Neuron (in vitro differentiated cells): Measurements from ENCODE around the gene WDR70.

Source experiments
- H2AFZ ChIP-seq: one replicate; pipeline ENCODE4 v1.6.1; 2013; ENCODE audit warnings: low read depth, mild to moderate bottlenecking, inconsistent platforms, low read length, moderate library complexity
- H3K27me3 ChIP-seq: one replicate; pipeline ENCODE4 v1.6.1; 2013; ENCODE audit warnings: low read length; ENCODE audit not compliant: insufficient read depth
- H3K36me3 ChIP-seq: one replicate; pipeline ENCODE4 v1.6.1; 2013; ENCODE audit warnings: low read length; ENCODE audit not compliant: insufficient read depth
- H3K4me1 ChIP-seq: one replicate; pipeline ENCODE4 v1.6.1; 2013; ENCODE audit warnings: low read length; ENCODE audit not compliant: insufficient read depth
- H3K4me3 ChIP-seq: 2 replicates; pipeline ENCODE4 v1.5.1; 2013; ENCODE audit warnings: mild to moderate bottlenecking, low read length, moderate library complexity
- H3K9me3 ChIP-seq: one replicate; pipeline ENCODE4 v1.6.1; 2013; ENCODE audit warnings: low read length

WDR70 gene

GRCh38 chr5:37658440-37658839 is 279.3 kb downstream of the WDR70 start:
- Histone ChIP-seq H3K9me3 (no peaks in the 10 kb centered on the region), H3K4me1 (no peaks in the 10 kb centered on the region), H3K36me3 (no peaks in the 10 kb centered on the region), H3K4me3 (no peak overlapping the region), H2AFZ (no peak overlapping the region), H3K27me3 (no peaks in the 10 kb centered on the region)

DNA sequence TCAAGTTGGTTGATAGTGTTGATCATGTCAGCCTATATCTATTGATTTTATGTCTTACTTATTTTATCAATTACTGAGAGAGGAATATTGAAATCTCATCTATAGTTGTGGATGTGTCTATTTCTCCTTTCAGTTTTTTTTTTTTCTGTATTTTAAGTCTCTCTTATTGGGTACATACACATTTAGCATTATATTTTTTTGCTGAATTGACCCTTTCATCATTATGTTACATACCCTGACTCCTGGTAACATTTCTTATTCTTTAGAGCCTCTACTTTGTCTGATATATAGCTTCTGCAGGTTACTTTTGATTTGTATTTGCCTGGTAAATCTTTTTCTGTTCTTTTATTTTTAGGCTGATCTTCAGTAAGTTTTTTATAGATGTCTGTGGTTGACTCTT is 281.2 kb downstream of the WDR70 start:
- Histone ChIP-seq H3K4me1 (no peaks in the 10 kb centered on the region), H3K27me3 (no peaks in the 10 kb centered on the region), H3K9me3 (no peaks in the 10 kb centered on the region), H3K36me3 (no peaks in the 10 kb centered on the region), H2AFZ (no peak overlapping the region), H3K4me3 (no peak overlapping the region)

GRCh38 chr5:37661227-37661920 is 282.3 kb downstream of the WDR70 start:
- Histone ChIP-seq H3K4me1 (no peaks in the 10 kb centered on the region), H3K27me3 (no peaks in the 10 kb centered on the region), H3K4me3 (no peak overlapping the region), H2AFZ (no peak overlapping the region), H3K9me3 (no peaks in the 10 kb centered on the region), H3K36me3 (no peaks in the 10 kb centered on the region)

GRCh38 chr5:37661951-37662350 is 282.8 kb downstream of the WDR70 start:
- Histone ChIP-seq H3K9me3 (no peaks in the 10 kb centered on the region), H3K4me3 (no peak overlapping the region), H2AFZ (no peak overlapping the region), H3K4me1 (no peaks in the 10 kb centered on the region), H3K27me3 (no peaks in the 10 kb centered on the region), H3K36me3 (no peaks in the 10 kb centered on the region)

DNA sequence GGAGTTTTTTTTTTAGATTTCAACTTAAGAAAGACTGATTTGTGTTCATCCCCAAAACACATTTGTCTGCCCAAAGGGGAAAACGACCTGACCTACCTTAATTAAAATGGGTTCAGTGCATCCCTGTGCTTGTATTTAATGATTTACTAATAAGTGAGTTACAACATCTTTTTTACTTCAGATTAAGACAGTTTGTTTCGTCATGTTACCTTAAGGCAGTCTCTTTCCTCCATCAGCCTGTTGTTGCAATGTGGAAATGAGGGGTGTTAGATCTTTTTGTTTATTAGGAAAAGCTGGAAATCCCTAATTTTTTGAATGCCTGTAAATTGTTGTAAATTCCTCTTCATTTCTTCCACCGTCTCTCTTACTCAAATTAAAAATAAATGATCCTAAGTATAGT is 283.2 kb downstream of the WDR70 start:
- Histone ChIP-seq H3K36me3 (no peaks in the 10 kb centered on the region), H3K9me3 (no peaks in the 10 kb centered on the region), H2AFZ (no peak overlapping the region), H3K27me3 (no peaks in the 10 kb centered on the region), H3K4me1 (no peaks in the 10 kb centered on the region), H3K4me3 (no peak overlapping the region)

GRCh38 chr5:37662789-37663485 is 283.8 kb downstream of the WDR70 start:
- no peaks in the 10 kb centered on the region for H3K9me3 ChIP-seq
- H3K4me3 ChIP-seq = no peak overlapping the region
- no peaks in the 10 kb centered on the region for H3K36me3 ChIP-seq

GRCh38 chr5:37663538-37663937 is 284.4 kb downstream of the WDR70 start:
- Histone ChIP-seq H3K36me3 (no peaks in the 10 kb centered on the region), H3K4me3 (no peak overlapping the region), H2AFZ (no peak overlapping the region), H3K27me3 (no peaks in the 10 kb centered on the region), H3K4me1 (no peaks in the 10 kb centered on the region), H3K9me3 (no peaks in the 10 kb centered on the region)

More at GRCh38 chr5:37662789-37663485, 283.8 kb downstream of the WDR70 start:
- Histone ChIP-seq H3K4me1 (no peaks in the 10 kb centered on the region), H2AFZ (no peak overlapping the region), H3K27me3 (no peaks in the 10 kb centered on the region)

- Histone ChIP-seq H3K27me3 (no peaks in the 10 kb centered on the region), H3K4me1 (no peaks in the 10 kb centered on the region), H2AFZ (no peak overlapping the region), H3K4me3 (no peak overlapping the region), H3K36me3 (no peaks in the 10 kb centered on the region), H3K9me3 (no peaks in the 10 kb centered on the region)
Measured at GRCh38 chr5:37664551-37664950, 285.4 kb downstream of the WDR70 start.

DNA sequence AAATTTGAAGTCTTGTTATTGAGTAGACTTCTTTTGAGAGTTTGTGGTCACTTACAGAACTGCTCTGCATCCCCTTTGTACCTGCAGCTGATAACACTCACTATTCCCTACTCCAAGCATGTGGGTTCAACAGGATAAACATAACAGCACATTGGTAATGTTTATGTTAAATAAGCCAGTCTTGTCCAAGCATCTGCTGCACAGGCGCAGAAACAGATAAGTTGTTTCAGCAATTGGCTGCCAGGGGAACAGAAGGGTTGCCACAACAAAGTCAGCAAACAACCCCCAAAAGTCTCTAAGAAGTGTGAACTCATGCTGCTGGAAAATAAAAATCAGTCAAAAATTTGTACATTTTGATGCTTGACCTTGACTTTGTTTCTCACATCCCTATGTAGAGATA is 286.2 kb downstream of the WDR70 start:
- H3K4me3 ChIP-seq = no peak overlapping the region
- no peaks in the 10 kb centered on the region for H3K36me3 ChIP-seq
- no peak overlapping the region for H2AFZ ChIP-seq
- H3K27me3 ChIP-seq = no peaks in the 10 kb centered on the region
- no peaks in the 10 kb centered on the region for H3K4me1 ChIP-seq
- no peaks in the 10 kb centered on the region for H3K9me3 ChIP-seq

GRCh38 chr5:37665889-37666288 is 286.8 kb downstream of the WDR70 start:
- Histone ChIP-seq H3K36me3 (no peaks in the 10 kb centered on the region), H3K27me3 (no peaks in the 10 kb centered on the region), H3K9me3 (no peaks in the 10 kb centered on the region), H3K4me3 (no peak overlapping the region), H2AFZ (no peak overlapping the region), H3K4me1 (no peaks in the 10 kb centered on the region)

DNA sequence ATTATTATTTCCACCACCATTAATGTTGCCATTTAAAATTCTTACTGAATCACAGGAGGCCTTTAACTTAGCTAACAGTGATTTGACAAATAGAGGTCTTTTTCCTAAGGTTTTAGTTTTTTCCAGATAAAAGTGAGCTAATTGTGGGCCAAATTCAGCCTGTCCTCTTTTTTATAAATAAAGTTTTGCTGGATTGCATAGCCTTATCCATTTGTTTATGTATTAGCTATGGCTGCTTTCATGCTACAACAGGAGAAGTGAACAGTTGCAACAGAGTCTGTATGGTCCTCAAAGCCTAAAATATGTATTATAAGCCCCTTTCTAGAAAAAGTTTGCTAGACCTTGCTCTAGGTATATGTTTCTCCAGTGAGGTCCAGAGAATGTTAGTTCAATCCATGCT is 288.3 kb downstream of the WDR70 start:
- Histone ChIP-seq H3K27me3 (no peaks in the 10 kb centered on the region), H3K36me3 (no peaks in the 10 kb centered on the region), H2AFZ (no peak overlapping the region), H3K4me1 (no peaks in the 10 kb centered on the region), H3K9me3 (no peaks in the 10 kb centered on the region), H3K4me3 (no peak overlapping the region)

GRCh38 chr5:37667846-37668245 is 288.7 kb downstream of the WDR70 start:
- no peaks in the 10 kb centered on the region for H3K9me3 ChIP-seq
- no peaks in the 10 kb centered on the region for H3K36me3 ChIP-seq
- H3K4me1 ChIP-seq = no peaks in the 10 kb centered on the region
- H3K27me3 ChIP-seq = no peaks in the 10 kb centered on the region
- H2AFZ ChIP-seq = no peak overlapping the region
- no peak overlapping the region for H3K4me3 ChIP-seq

DNA sequence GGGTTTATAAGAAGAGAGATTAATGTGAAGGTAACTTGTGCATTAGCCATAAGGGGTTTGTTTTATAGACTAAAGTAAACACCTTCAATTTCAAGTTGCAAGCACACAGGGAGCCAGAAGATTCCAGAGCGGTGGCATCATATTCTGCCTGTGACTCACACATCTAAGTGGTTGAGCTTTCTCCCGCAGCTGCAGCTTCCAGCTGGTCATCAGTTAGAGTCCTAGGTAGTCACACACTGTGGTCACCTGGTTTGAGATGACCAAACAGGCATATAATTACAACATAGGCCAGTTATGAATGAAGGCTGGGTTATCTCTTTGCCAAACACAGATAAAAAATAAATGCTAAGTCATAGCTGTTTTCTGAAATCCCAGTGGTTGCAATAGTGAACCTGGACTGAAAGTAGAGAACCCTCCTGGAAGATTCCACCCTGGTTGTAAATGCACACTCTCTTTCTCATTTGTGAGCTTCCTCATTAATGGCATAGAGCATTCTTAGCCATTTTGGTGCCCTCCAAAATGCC is 289.5 kb downstream of the WDR70 start:
- no peak overlapping the region for H2AFZ ChIP-seq
- H3K9me3 ChIP-seq = no peaks in the 10 kb centered on the region
- H3K4me1 ChIP-seq = no peaks in the 10 kb centered on the region
- H3K27me3 ChIP-seq = no peaks in the 10 kb centered on the region
- H3K36me3 ChIP-seq = no peaks in the 10 kb centered on the region
- no peak overlapping the region for H3K4me3 ChIP-seq
